HepG2 (cell line): ENCODE data around the gene ESR1. TPM values are rescaled to one million over a fixed set of nuclear protein-coding genes. Genes with fewer than 3 reads are reported as not detected.
A peak's percentile ranks its signal among the peaks of the same experiment; 100 is the strongest.

Source experiments
- ATAC-seq: fragments of 200-7000 bp; cut with Tn5 transposase; 3 replicates; pipeline ENCODE4 v1.9.1; 2020; ENCODE audit warnings: mild to moderate bottlenecking, moderate library complexity
- BruUV-seq: library from RNA; stranded (reverse); fragments of 400-500 nt; replicated peaks from 2 replicates; lab custom pipeline; 2021; lab: Mats Ljungman, UMichigan
- CTCF ChIA-PET: fragments of 300-600 bp; formaldehyde crosslinking; extraction: SDS; loops from one replicate; lab custom pipeline; 2021; ENCODE audit warnings: low total read pairs, inconsistent platforms, low intra/inter-chr PET ratio; lab: Yijun Ruan, JAX
- POLR2A ChIA-PET: fragments of 350-600 bp; sonication (Branson Sonifier 250); formaldehyde crosslinking; loops from one replicate; lab custom pipeline; 2020; ENCODE audit warnings: antibody characterized with exemption, inconsistent platforms; lab: Yijun Ruan, JAX
- DNase-seq: peaks from one replicate; pipeline ENCODE4 v3.0.0-alpha.2; 2015; ENCODE audit warnings: low spot score
- FAIRE-seq: peaks from 3 replicates; lab custom pipeline; 2011; peaks lifted over from hg19 to GRCh38; lab: Jason Lieb, UNC
- H2AFZ ChIP-seq: one replicate; pipeline ENCODE4 v1.6.1; 2011; ENCODE audit warnings: low read length, inconsistent platforms
- H3K27ac ChIP-seq: fragments of 300-600 bp; 3 replicates; pipeline ENCODE4 v1.8.0; 2011; ENCODE audit warnings: mixed run types, mild to moderate bottlenecking, mixed read lengths, low read length, inconsistent platforms; ENCODE audit not compliant: insufficient read depth; ENCODE audit errors: extremely low read length
- H3K27me3 ChIP-seq, 2 experiments: fragments of 200-600 bp in 1 of 2; 2 replicates in 1 of 2; 3 replicates in 1 of 2; pipeline versions ENCODE4 v1.6.0 to v1.8.0; 2011; ENCODE audit warnings: low read length in 2 of 2, mild to moderate bottlenecking in 2 of 2, moderate library complexity in 2 of 2, inconsistent platforms in 1 of 2; ENCODE audit not compliant: insufficient read depth in 2 of 2, control insufficient read depth in 1 of 2
- H3K36me3 ChIP-seq, 2 experiments: fragments of 200-600 bp in 1 of 2; replicated peaks in 1 of 2; 2 replicates in 1 of 2; 3 replicates in 1 of 2; pipeline versions ENCODE4 v1.5.1 to v1.8.0; 2011; ENCODE audit warnings: low read length in 2 of 2, inconsistent platforms in 1 of 2; ENCODE audit not compliant: insufficient read depth in 2 of 2, control insufficient read depth in 1 of 2
- H3K4me1 ChIP-seq: 2 replicates; pipeline ENCODE4 v1.5.1; 2012; ENCODE audit warnings: low read length, inconsistent platforms; ENCODE audit not compliant: insufficient read depth
- H3K4me2 ChIP-seq: 2 replicates; pipeline ENCODE4 v1.6.0; 2011; ENCODE audit warnings: low read depth, low read length, inconsistent platforms
- H3K4me3 ChIP-seq, 3 experiments: fragments of 200-600 bp in 1 of 3; sonication (generic), shearing (Covaris generic) in 1 of 3; replicated peaks in 1 of 3; 2 replicates each; pipeline ENCODE4 v1.5.1; 2011 to 2016; ENCODE audit warnings: low read length in 3 of 3, inconsistent platforms in 2 of 3, low read depth in 2 of 3, mild to moderate bottlenecking in 2 of 3, control low read depth in 1 of 3, mixed read lengths in 1 of 3; ENCODE audit not compliant: insufficient read depth in 1 of 3
- H3K79me2 ChIP-seq: one replicate; pipeline ENCODE4 v1.6.1; 2011; ENCODE audit warnings: low read length, inconsistent platforms; ENCODE audit not compliant: insufficient read depth
- H3K9ac ChIP-seq: 2 replicates; pipeline ENCODE4 v1.6.0; 2011; ENCODE audit warnings: mild to moderate bottlenecking, low read depth, low read length, inconsistent platforms; ENCODE audit not compliant: insufficient read depth
- H3K9me3 ChIP-seq: 2 replicates; pipeline ENCODE4 v1.5.1; 2012; ENCODE audit warnings: mild to moderate bottlenecking, low read length
- H4K20me1 ChIP-seq: 2 replicates; pipeline ENCODE4 v1.6.0; 2011; ENCODE audit warnings: inconsistent platforms, mild to moderate bottlenecking, low read length, moderate library complexity; ENCODE audit not compliant: insufficient read depth
- SMC3 ChIP-seq: IDR thresholded peaks from 2 replicates; pipeline ENCODE4 v1.6.1; 2011; ENCODE audit warnings: low read length, improper control_type of control experiment
- ZHX1 ChIP-seq: sonication (generic); formaldehyde crosslinking; IDR thresholded peaks from 2 replicates; pipeline ENCODE4 v1.8.1; 2022; ENCODE audit warnings: low read depth, mild to moderate bottlenecking, missing genetic modification reagents
- WGBS: methylation state at CpG from one replicate; pipeline ENCODE4 v1.1.6; 2017; ENCODE audit warnings: low lambda C conversion rate; 5-methylcytosine and 5-hydroxymethylcytosine counted together
- in situ Hi-C: cut with HindIII; loops from 2 replicates; pipeline ENCODE4 v1.10.0; 2017; ENCODE audit warnings: low pct_unique_long_range_greater_than_20kb; ENCODE audit not compliant: extremely low pct_ligation_motif_present
- intact Hi-C: fragments of 100-400 bp; cut with micrococcal nuclease; formaldehyde crosslinking; loops from one replicate; pipeline ENCODE4 v1.10.0; 2022; ENCODE audit not compliant: unreplicated experiment
- polyA plus RNA-seq, 8 experiments: library from polyadenylated mRNA; depleted of rRNA in 3 of 8; stranded (reverse) in 7 of 8; unstranded in 1 of 8; fragments of >200 nt; fragmentation: Illumina TruSeq in 4 of 8; extraction: Trizol in 4 of 8; gene quantifications; 2 replicates each; pipeline versions ENCODE4 v1.2.1 to v1.2.3, GENCODE V29; 2011 to 2016; ENCODE audit warnings: low read depth in 4 of 8, missing spikeins in 1 of 8, mixed read lengths in 1 of 8; ENCODE audit not compliant: insufficient read depth in 1 of 8
- total RNA-seq, 5 experiments: library from RNA; depleted of rRNA; stranded (reverse); fragments of >200 nt; fragmentation: Illumina TruSeq; extraction: Trizol; gene quantifications; 2 replicates each; pipeline ENCODE4 v1.2.3, GENCODE V29; 2016; ENCODE audit warnings: low read depth in 1 of 5
- TF ChIP-seq, protein P1 (sequence below), 2 experiments: sonication (generic) in 1 of 2; formaldehyde crosslinking in 1 of 2; IDR thresholded peaks; 2 replicates each; pipeline versions ENCODE4 v1.4.0 to v1.6.1; 2018 to 2020; ENCODE audit warnings: missing genetic modification reagents in 2 of 2, borderline replicate concordance in 1 of 2, low read depth in 1 of 2, mild to moderate bottlenecking in 1 of 2, missing biosample characterization in 1 of 2

The ESR1 gene
- total and polyA plus RNA-seq, 2 of the 13 experiments (the other 11 are each of a cell fraction or from before 2014, with no cell fraction given), result not detected

GRCh38 chr6:151763303-151763702, 44.2 kb upstream of the ESR1 start:
- intact Hi-C loops (loop anchor here (10.0 kb wide), 1 partner anchor 321 kb away; no protein-coding TSS in a partner anchor), in situ Hi-C loops (loop anchor here (5.0 kb wide), 1 partner anchor 359 kb away; no protein-coding TSS in a partner anchor)
- no peak overlapping the region for H2AFZ ChIP-seq
- no peaks in the 10 kb centered on the region for H4K20me1 ChIP-seq
- ATAC-seq, result peak; percentile 88
- H3K27ac ChIP-seq, result no peak overlapping the region
- no peak overlapping the region for H3K4me2 ChIP-seq
- H3K27me3 ChIP-seq, result no peaks in the 10 kb centered on the region
- no peak overlapping the region for H3K9ac ChIP-seq
- ChIA-PET CTCF (interaction anchor here (3.1 kb wide), 1 partner anchor 362 kb away, joined by 15 read pairs; no protein-coding TSS in a partner anchor), POLR2A (no interaction called here)
- H3K9me3 ChIP-seq, result no peaks in the 10 kb centered on the region
- H3K79me2 ChIP-seq, result no peaks in the 10 kb centered on the region
- peaks cover 1% of the 10 kb centered on the region for H3K4me1 ChIP-seq
- H3K4me3 ChIP-seq, result no peak overlapping the region
- WGBS, result 50% methylated on average over 9 of the region's 9 CpGs
- TF ChIP-seq SMC3 (peak; percentile 12; the same call in 1 of the 2 replicates), ZHX1 (CRISPR knock-in tag) (no peak)
- TF ChIP-seq, protein P1, sequence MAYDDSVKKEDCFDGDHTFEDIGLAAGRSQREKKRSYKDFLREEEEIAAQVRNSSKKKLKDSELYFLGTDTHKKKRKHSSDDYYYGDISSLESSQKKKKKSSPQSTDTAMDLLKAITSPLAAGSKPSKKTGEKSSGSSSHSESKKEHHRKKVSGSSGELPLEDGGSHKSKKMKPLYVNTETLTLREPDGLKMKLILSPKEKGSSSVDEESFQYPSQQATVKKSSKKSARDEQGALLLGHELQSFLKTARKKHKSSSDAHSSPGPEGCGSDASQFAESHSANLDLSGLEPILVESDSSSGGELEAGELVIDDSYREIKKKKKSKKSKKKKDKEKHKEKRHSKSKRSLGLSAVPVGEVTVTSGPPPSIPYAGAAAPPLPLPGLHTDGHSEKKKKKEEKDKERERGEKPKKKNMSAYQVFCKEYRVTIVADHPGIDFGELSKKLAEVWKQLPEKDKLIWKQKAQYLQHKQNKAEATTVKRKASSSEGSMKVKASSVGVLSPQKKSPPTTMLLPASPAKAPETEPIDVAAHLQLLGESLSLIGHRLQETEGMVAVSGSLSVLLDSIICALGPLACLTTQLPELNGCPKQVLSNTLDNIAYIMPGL (CRISPR knock-in tag; IDR thresholded peaks at IDR 0.05; ENCODE audit: borderline replicate concordance in 1 of 2, low read depth in 1 of 2), result 0 out of 4 replicates have a peak, but pooled peaks of 1 of the 2 experiments have one; percentile 6
- FAIRE-seq, result peak; percentile 28
- no TSS peak for BruUV-seq
- DNase-seq, result peak; percentile 15
- H3K36me3 ChIP-seq, result no peaks in the 10 kb centered on the region
